ENCODE results near the gene DISC1.

DISC1 gene

DNA sequence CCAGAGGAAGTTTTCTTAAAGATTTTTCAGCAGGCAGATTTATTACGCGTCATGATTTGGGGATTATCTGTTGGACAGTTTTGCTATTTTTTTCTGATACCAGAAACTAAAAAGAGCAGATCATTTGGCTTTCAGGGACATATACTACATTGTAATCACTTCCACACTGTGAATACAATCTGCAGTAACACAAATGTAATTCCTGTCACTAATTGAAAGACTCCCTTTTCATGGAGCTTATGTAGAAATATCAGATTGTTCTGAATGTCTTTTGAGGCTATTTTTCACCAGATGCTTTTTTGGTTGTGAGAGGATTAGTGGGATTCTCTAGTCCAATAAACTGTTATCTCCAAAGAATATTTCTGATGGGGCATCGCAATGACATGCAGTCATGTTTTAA is 464.2 kb downstream of the DISC1 start:
- Histone ChIP-seq H3K4me3 (ENCODE audit: severe bottlenecking) (no peak overlapping the region), H3K27ac (ENCODE audit: poor library complexity, severe bottlenecking) (no peak overlapping the region), H3K36me3 (ENCODE audit: low read depth) (no peaks in the 10 kb centered on the region), H3K27me3 (ENCODE audit: insufficient read depth, poor library complexity, severe bottlenecking) (no peaks in the 10 kb centered on the region), H3K4me1 (ENCODE audit: insufficient read depth, poor library complexity, severe bottlenecking) (no peaks in the 10 kb centered on the region), H3K9me3 (ENCODE audit: severe bottlenecking) (no peaks in the 10 kb centered on the region)
- DNase-seq (ENCODE audit: low spot score) (no peak), ATAC-seq (ENCODE audit: low read depth) (no peak)
- TF ChIP-seq, protein P1, sequence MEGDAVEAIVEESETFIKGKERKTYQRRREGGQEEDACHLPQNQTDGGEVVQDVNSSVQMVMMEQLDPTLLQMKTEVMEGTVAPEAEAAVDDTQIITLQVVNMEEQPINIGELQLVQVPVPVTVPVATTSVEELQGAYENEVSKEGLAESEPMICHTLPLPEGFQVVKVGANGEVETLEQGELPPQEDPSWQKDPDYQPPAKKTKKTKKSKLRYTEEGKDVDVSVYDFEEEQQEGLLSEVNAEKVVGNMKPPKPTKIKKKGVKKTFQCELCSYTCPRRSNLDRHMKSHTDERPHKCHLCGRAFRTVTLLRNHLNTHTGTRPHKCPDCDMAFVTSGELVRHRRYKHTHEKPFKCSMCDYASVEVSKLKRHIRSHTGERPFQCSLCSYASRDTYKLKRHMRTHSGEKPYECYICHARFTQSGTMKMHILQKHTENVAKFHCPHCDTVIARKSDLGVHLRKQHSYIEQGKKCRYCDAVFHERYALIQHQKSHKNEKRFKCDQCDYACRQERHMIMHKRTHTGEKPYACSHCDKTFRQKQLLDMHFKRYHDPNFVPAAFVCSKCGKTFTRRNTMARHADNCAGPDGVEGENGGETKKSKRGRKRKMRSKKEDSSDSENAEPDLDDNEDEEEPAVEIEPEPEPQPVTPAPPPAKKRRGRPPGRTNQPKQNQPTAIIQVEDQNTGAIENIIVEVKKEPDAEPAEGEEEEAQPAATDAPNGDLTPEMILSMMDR (IDR thresholded peaks at IDR 0.05; ENCODE audit: poor library complexity, severe bottlenecking), result no peak

Data from RWPE2 (cell line).